IPS-18a (cell line): ENCODE measurements around the gene ARMC9.
"Not testable (repeated sequence)": the region's sequence is repeated elsewhere in the genome, so short reads cannot be mapped to it uniquely, and the experiment has no call there.

ENCODE experiments used
- H3K27ac ChIP-seq: one replicate; pipeline ENCODE4 v1.5.1; 2013; ENCODE audit warnings: low read length
- H3K27me3 ChIP-seq: one replicate; pipeline ENCODE4 v1.6.1; 2013; ENCODE audit warnings: mild to moderate bottlenecking, low read length; ENCODE audit not compliant: control insufficient read depth, insufficient read depth
- H3K36me3 ChIP-seq: one replicate; pipeline ENCODE4 v1.6.1; 2013; ENCODE audit warnings: low read depth, low read length; ENCODE audit not compliant: control insufficient read depth
- H3K4me1 ChIP-seq: one replicate; pipeline ENCODE4 v1.6.1; 2013; ENCODE audit warnings: low read depth, low read length; ENCODE audit not compliant: control insufficient read depth
- H3K4me3 ChIP-seq: one replicate; pipeline ENCODE4 v1.5.1; 2013; ENCODE audit warnings: low read length
- H3K9ac ChIP-seq: one replicate; pipeline ENCODE4 v1.6.1; 2013; ENCODE audit warnings: mild to moderate bottlenecking, low read length, moderate library complexity
- H3K9me3 ChIP-seq: one replicate; pipeline ENCODE4 v1.6.1; 2013; ENCODE audit warnings: low read depth, low read length; ENCODE audit not compliant: control insufficient read depth

The ARMC9 gene

GRCh38 chr2:231342061-231342711 lies 143.8 kb downstream of the ARMC9 start:
- peaks cover 8% of the 10 kb centered on the region for H3K4me1 ChIP-seq
- H3K27ac ChIP-seq = no peak overlapping the region
- no peaks in the 10 kb centered on the region for H3K27me3 ChIP-seq
- no peak overlapping the region for H3K9ac ChIP-seq
- no peaks in the 10 kb centered on the region for H3K36me3 ChIP-seq
- no peaks in the 10 kb centered on the region for H3K9me3 ChIP-seq
- no peak overlapping the region for H3K4me3 ChIP-seq

GRCh38 chr2:231343006-231343710 lies 144.7 kb downstream of the ARMC9 start:
- H3K27me3 ChIP-seq = no peaks in the 10 kb centered on the region
- H3K9me3 ChIP-seq = no peaks in the 10 kb centered on the region
- no peak overlapping the region for H3K9ac ChIP-seq
- no peak overlapping the region for H3K4me3 ChIP-seq
- peaks cover 8% of the 10 kb centered on the region for H3K4me1 ChIP-seq
- H3K36me3 ChIP-seq = no peaks in the 10 kb centered on the region
- H3K27ac ChIP-seq = no peak overlapping the region

GRCh38 chr2:231343988-231344387 lies 145.6 kb downstream of the ARMC9 start:
- Histone ChIP-seq H3K9me3 (no peaks in the 10 kb centered on the region), H3K27me3 (no peaks in the 10 kb centered on the region), H3K36me3 (no peaks in the 10 kb centered on the region), H3K27ac (no peak overlapping the region), H3K4me3 (no peak overlapping the region), H3K9ac (no peak overlapping the region), H3K4me1 (peaks cover 8% of the 10 kb centered on the region)

- Histone ChIP-seq H3K36me3 (no peaks in the 10 kb centered on the region), H3K9ac (no peak overlapping the region), H3K27ac (no peak overlapping the region), H3K4me1 (peaks cover 8% of the 10 kb centered on the region), H3K9me3 (no peaks in the 10 kb centered on the region), H3K4me3 (no peak overlapping the region), H3K27me3 (no peaks in the 10 kb centered on the region)
Measured at GRCh38 chr2:231344851-231345250, 146.4 kb downstream of the ARMC9 start.

- Histone ChIP-seq H3K4me3 (no peak overlapping the region), H3K36me3 (no peaks in the 10 kb centered on the region), H3K27ac (no peak overlapping the region), H3K4me1 (peaks cover 6% of the 10 kb centered on the region), H3K27me3 (no peaks in the 10 kb centered on the region), H3K9ac (no peak overlapping the region), H3K9me3 (no peaks in the 10 kb centered on the region)
Measured at GRCh38 chr2:231347081-231347480, 148.7 kb downstream of the ARMC9 start.

GRCh38 chr2:231347638-231348037 lies 149.2 kb downstream of the ARMC9 start:
- Histone ChIP-seq H3K36me3 (no peaks in the 10 kb centered on the region), H3K4me1 (peaks cover under 1% of the 10 kb centered on the region), H3K4me3 (no peak overlapping the region), H3K27me3 (no peaks in the 10 kb centered on the region), H3K9me3 (no peaks in the 10 kb centered on the region), H3K9ac (no peak overlapping the region), H3K27ac (no peak overlapping the region)

- Histone ChIP-seq H3K4me3 (no peak overlapping the region), H3K9ac (no peak overlapping the region), H3K4me1 (no peaks in the 10 kb centered on the region), H3K36me3 (no peaks in the 10 kb centered on the region), H3K27me3 (no peaks in the 10 kb centered on the region), H3K9me3 (no peaks in the 10 kb centered on the region), H3K27ac (no peak overlapping the region)
Measured at GRCh38 chr2:231348173-231348572, 149.7 kb downstream of the ARMC9 start.

- Histone ChIP-seq H3K27ac (no peak overlapping the region), H3K27me3 (no peaks in the 10 kb centered on the region), H3K9me3 (no peaks in the 10 kb centered on the region), H3K36me3 (no peaks in the 10 kb centered on the region), H3K4me1 (no peaks in the 10 kb centered on the region), H3K9ac (no peak overlapping the region), H3K4me3 (no peak overlapping the region)
Measured at GRCh38 chr2:231348704-231349373, 150.4 kb downstream of the ARMC9 start.

GRCh38 chr2:231349374-231349735 lies 150.9 kb downstream of the ARMC9 start:
- not testable (repeated sequence) for H3K4me3 ChIP-seq, H3K27ac ChIP-seq, H3K9me3 ChIP-seq, H3K4me1 ChIP-seq, H3K27me3 ChIP-seq, H3K36me3 ChIP-seq, H3K9ac ChIP-seq

- Histone ChIP-seq H3K36me3 (no peaks in the 10 kb centered on the region), H3K9me3 (no peaks in the 10 kb centered on the region), H3K27ac (no peak overlapping the region), H3K4me3 (no peak overlapping the region), H3K27me3 (no peaks in the 10 kb centered on the region), H3K9ac (no peak overlapping the region), H3K4me1 (peaks cover 13% of the 10 kb centered on the region)
Measured at GRCh38 chr2:231351648-231352047, 153.2 kb downstream of the ARMC9 start.

- Histone ChIP-seq H3K9ac (no peak overlapping the region), H3K36me3 (no peaks in the 10 kb centered on the region), H3K9me3 (no peaks in the 10 kb centered on the region), H3K4me3 (no peak overlapping the region), H3K27ac (no peak overlapping the region), H3K27me3 (no peaks in the 10 kb centered on the region), H3K4me1 (peaks cover 14% of the 10 kb centered on the region)
Measured at GRCh38 chr2:231353469-231353868, 155.0 kb downstream of the ARMC9 start.
